RWPE2 (cell line): ENCODE results near the gene NKX3-2.

Experiments
- ATAC-seq: fragments of 200-7000 bp; cut with Tn5 transposase; 3 replicates; pipeline ENCODE4 v1.9.1; 2021; ENCODE audit warnings: low read depth
- DNase-seq: peaks from one replicate; pipeline ENCODE4 v3.0.0-alpha.2; 2020; ENCODE audit warnings: low spot score
- H3K27ac ChIP-seq: fragments of 450-650 bp; 2 replicates; pipeline ENCODE4 v1.5.1; 2017; ENCODE audit warnings: mild to moderate bottlenecking; ENCODE audit not compliant: poor library complexity, severe bottlenecking
- H3K27me3 ChIP-seq: fragments of 250-450 bp; sonication (Bioruptor Pico); 2 replicates; pipeline ENCODE4 v1.5.1; 2021; ENCODE audit warnings: mild to moderate bottlenecking, moderate library complexity; ENCODE audit not compliant: insufficient read depth, poor library complexity, severe bottlenecking
- H3K36me3 ChIP-seq: fragments of 250-450 bp; sonication (Bioruptor Pico); 2 replicates; pipeline ENCODE4 v1.5.1; 2020; ENCODE audit warnings: low read depth, mild to moderate bottlenecking, moderate library complexity
- H3K4me1 ChIP-seq: fragments of 250-450 bp; sonication (Bioruptor Pico); 2 replicates; pipeline ENCODE4 v1.5.1; 2021; ENCODE audit warnings: mild to moderate bottlenecking, moderate library complexity; ENCODE audit not compliant: insufficient read depth, poor library complexity, severe bottlenecking
- H3K4me3 ChIP-seq: fragments of 250-450 bp; sonication (Bioruptor Pico); 2 replicates; pipeline ENCODE4 v1.5.1; 2021; ENCODE audit warnings: mild to moderate bottlenecking, moderate library complexity; ENCODE audit not compliant: severe bottlenecking
- H3K9me3 ChIP-seq: fragments of 250-450 bp; sonication (Bioruptor Pico); 2 replicates; pipeline ENCODE4 v1.5.1; 2021; ENCODE audit warnings: mild to moderate bottlenecking, moderate library complexity; ENCODE audit not compliant: severe bottlenecking
- TF ChIP-seq, protein P1 (sequence below): fragments of 450-650 bp; IDR thresholded peaks from one replicate; pipeline ENCODE4 v1.5.1; 2017; ENCODE audit warnings: mild to moderate bottlenecking, moderate library complexity; ENCODE audit not compliant: poor library complexity, severe bottlenecking

The NKX3-2 gene

DNA sequence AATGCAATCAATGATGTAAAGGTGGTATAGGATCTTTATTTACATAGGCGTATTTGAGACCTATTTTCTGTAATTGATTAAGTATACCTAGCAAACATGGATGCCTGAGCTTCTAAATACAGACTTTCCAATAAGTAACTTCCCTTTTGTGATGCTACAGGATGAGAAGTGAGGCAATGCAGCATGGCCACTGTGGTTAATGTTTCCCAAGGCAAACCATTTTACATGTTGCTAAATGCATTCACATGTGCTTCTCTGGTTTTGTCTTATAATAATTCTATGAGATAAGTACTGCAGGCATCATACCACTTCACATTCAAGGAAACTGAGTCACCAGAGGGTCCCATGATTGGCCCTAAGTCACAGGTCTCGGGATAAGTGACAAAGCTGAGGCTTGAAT is 35.7 kb upstream of the NKX3-2 start:
- ATAC-seq = no peak
- DNase-seq = no peak
- TF ChIP-seq, protein P1, sequence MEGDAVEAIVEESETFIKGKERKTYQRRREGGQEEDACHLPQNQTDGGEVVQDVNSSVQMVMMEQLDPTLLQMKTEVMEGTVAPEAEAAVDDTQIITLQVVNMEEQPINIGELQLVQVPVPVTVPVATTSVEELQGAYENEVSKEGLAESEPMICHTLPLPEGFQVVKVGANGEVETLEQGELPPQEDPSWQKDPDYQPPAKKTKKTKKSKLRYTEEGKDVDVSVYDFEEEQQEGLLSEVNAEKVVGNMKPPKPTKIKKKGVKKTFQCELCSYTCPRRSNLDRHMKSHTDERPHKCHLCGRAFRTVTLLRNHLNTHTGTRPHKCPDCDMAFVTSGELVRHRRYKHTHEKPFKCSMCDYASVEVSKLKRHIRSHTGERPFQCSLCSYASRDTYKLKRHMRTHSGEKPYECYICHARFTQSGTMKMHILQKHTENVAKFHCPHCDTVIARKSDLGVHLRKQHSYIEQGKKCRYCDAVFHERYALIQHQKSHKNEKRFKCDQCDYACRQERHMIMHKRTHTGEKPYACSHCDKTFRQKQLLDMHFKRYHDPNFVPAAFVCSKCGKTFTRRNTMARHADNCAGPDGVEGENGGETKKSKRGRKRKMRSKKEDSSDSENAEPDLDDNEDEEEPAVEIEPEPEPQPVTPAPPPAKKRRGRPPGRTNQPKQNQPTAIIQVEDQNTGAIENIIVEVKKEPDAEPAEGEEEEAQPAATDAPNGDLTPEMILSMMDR = no peak
- Histone ChIP-seq H3K9me3 (no peaks in the 10 kb centered on the region), H3K27ac (no peak overlapping the region), H3K36me3 (peaks cover 78% of the 10 kb centered on the region), H3K4me1 (no peaks in the 10 kb centered on the region), H3K4me3 (no peak overlapping the region), H3K27me3 (no peaks in the 10 kb centered on the region)

DNA sequence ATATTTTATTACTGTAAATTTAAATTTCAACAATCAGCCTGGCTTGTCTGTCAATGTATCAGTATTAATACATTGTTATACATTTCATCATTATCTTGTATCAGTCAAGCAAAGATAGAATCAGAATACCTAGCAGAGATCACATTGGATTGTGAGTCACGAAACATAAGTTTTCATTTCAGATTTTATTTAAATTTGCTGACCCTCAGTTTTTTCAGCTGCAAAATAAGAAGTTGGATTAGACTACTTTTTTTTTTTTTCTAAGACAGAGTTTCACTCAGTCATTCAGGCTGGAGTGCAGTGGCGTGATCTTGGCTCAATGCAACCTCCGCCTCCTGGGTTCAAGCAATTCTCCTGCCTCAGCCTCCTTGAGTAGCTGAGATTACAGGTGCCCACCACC is 33.4 kb upstream of the NKX3-2 start:
- DNase-seq = no peak
- peaks cover 79% of the 10 kb centered on the region for H3K36me3 ChIP-seq
- H3K27ac ChIP-seq = no peak overlapping the region
- no peaks in the 10 kb centered on the region for H3K9me3 ChIP-seq
- H3K4me3 ChIP-seq = no peak overlapping the region
- H3K4me1 ChIP-seq = no peaks in the 10 kb centered on the region
- ATAC-seq = no peak
- TF ChIP-seq, protein P1 = no peak
- no peaks in the 10 kb centered on the region for H3K27me3 ChIP-seq

- ATAC-seq = no peak
- DNase-seq = no peak
- TF ChIP-seq, protein P1 = no peak
- Histone ChIP-seq H3K9me3 (no peaks in the 10 kb centered on the region), H3K4me3 (no peak overlapping the region), H3K27ac (no peak overlapping the region), H3K27me3 (no peaks in the 10 kb centered on the region), H3K36me3 (peaks cover 58% of the 10 kb centered on the region), H3K4me1 (no peaks in the 10 kb centered on the region)
Measured at GRCh38 chr4:13570916-13571315, 26.6 kb upstream of the NKX3-2 start.

GRCh38 chr4:13567125-13567524 is 22.8 kb upstream of the NKX3-2 start:
- TF ChIP-seq, protein P1 = no peak
- no peak overlapping the region for H3K27ac ChIP-seq
- no peaks in the 10 kb centered on the region for H3K27me3 ChIP-seq
- H3K36me3 ChIP-seq = peaks cover 39% of the 10 kb centered on the region
- DNase-seq = no peak
- ATAC-seq = no peak; the same call in 2 of the 3 replicates
- H3K4me3 ChIP-seq = no peak overlapping the region
- H3K9me3 ChIP-seq = no peaks in the 10 kb centered on the region
- no peaks in the 10 kb centered on the region for H3K4me1 ChIP-seq

GRCh38 chr4:13562876-13563275 is 18.6 kb upstream of the NKX3-2 start:
- Histone ChIP-seq H3K27ac (no peak overlapping the region), H3K36me3 (no peaks in the 10 kb centered on the region), H3K4me1 (peaks cover 10% of the 10 kb centered on the region), H3K27me3 (no peaks in the 10 kb centered on the region), H3K4me3 (no peak overlapping the region), H3K9me3 (no peaks in the 10 kb centered on the region)
- TF ChIP-seq, protein P1 = no peak
- ATAC-seq = no peak
- DNase-seq = no peak
